Caco-2 (cell line): ENCODE data around the gene ZNF511. TPM values are rescaled to one million over a fixed set of nuclear protein-coding genes. Genes with fewer than 3 reads are reported as not detected.
A peak's percentile ranks its signal among the peaks of the same experiment; 100 is the strongest.

Experiments used
- BruUV-seq: library from RNA; stranded (reverse); fragments of 400-500 nt; replicated peaks from 2 replicates; lab custom pipeline; 2021; lab: Mats Ljungman, UMichigan
- CTCF ChIA-PET: fragments of 300-600 bp; sonication (Branson Sonifier 250); formaldehyde crosslinking; loops from one replicate; lab custom pipeline; 2022; ENCODE audit warnings: antibody characterized with exemption; lab: Charles Lee
- POLR2A ChIA-PET: fragments of 300-600 bp; sonication (Branson Sonifier 250); formaldehyde crosslinking; loops from one replicate; lab custom pipeline; 2022; ENCODE audit warnings: antibody characterized with exemption; lab: Charles Lee
- DNase-seq, 2 experiments: peaks; one replicate each; pipeline versions ENCODE4 v3.0.0 to v3.0.0-alpha.2; 2020 to 2022
- H3K27me3 ChIP-seq: replicated peaks from 2 replicates; pipeline ENCODE4 v1.6.0; 2011; ENCODE audit warnings: low read length; ENCODE audit not compliant: control insufficient read depth, insufficient read depth
- H3K36me3 ChIP-seq: 2 replicates; pipeline ENCODE4 v1.5.1; 2011; ENCODE audit warnings: low read length; ENCODE audit not compliant: control insufficient read depth, insufficient read depth
- H3K4me1 ChIP-seq: fragments of 250-450 bp; sonication (Bioruptor Pico); 2 replicates; pipeline ENCODE4 v1.5.1; 2020; ENCODE audit warnings: mild to moderate bottlenecking
- H3K4me3 ChIP-seq: 2 replicates; pipeline ENCODE4 v1.5.1; 2011; ENCODE audit warnings: low read depth, mild to moderate bottlenecking, control low read depth, low read length
- H3K9me3 ChIP-seq: fragments of 250-450 bp; sonication (Bioruptor Pico); 2 replicates; pipeline ENCODE4 v1.5.1; 2020; ENCODE audit warnings: mild to moderate bottlenecking, moderate library complexity
- H3K27ac Mint-ChIP-seq: one replicate; pipeline ENCODE4 v1.8.0; 2022; ENCODE audit warnings: mixed read lengths; ENCODE audit not compliant: unreplicated experiment
- H3K27me3 Mint-ChIP-seq: one replicate; pipeline ENCODE4 v1.8.0; 2022; ENCODE audit warnings: mixed read lengths; ENCODE audit not compliant: insufficient read depth, unreplicated experiment
- H3K36me3 Mint-ChIP-seq: one replicate; pipeline ENCODE4 v1.8.0; 2022; ENCODE audit warnings: mild to moderate bottlenecking, mixed read lengths; ENCODE audit not compliant: insufficient read depth, unreplicated experiment
- H3K4me1 Mint-ChIP-seq: one replicate; pipeline ENCODE4 v1.8.0; 2022; ENCODE audit warnings: low read depth, mixed read lengths; ENCODE audit not compliant: unreplicated experiment
- H3K4me3 Mint-ChIP-seq: one replicate; pipeline ENCODE4 v1.8.0; 2022; ENCODE audit warnings: mild to moderate bottlenecking, moderate library complexity, mixed read lengths; ENCODE audit not compliant: unreplicated experiment
- H3K9me3 Mint-ChIP-seq: one replicate; pipeline ENCODE4 v1.8.0; 2022; ENCODE audit warnings: mixed read lengths; ENCODE audit not compliant: unreplicated experiment
- intact Hi-C: fragments of 100-400 bp; cut with micrococcal nuclease; formaldehyde crosslinking; loops from one replicate; pipeline ENCODE4 v1.10.0; 2022; ENCODE audit not compliant: unreplicated experiment
- total RNA-seq: library from RNA; stranded (reverse); gene quantifications from 2 replicates; pipeline ENCODE4 v1.2.3, GENCODE V29; 2022
- TF ChIP-seq, protein P1 (sequence below), 2 experiments: fragments of 200-600 bp in 1 of 2; IDR thresholded peaks; 1 replicate in 1 of 2; 2 replicates in 1 of 2; pipeline versions ENCODE4 v1.5.1 to v1.8.0; 2011 to 2022; ENCODE audit warnings: antibody characterized with exemption in 1 of 2, control low read depth in 1 of 2, inconsistent platforms in 1 of 2, low read depth in 1 of 2, low read length in 1 of 2, mild to moderate bottlenecking in 1 of 2, moderate library complexity in 1 of 2; ENCODE audit not compliant: insufficient read depth in 1 of 2, severe bottlenecking in 1 of 2, unreplicated experiment in 1 of 2

The ZNF511 gene
- total RNA-seq, 1 experiment from 2014 or later, result 98.5 TPM

DNA sequence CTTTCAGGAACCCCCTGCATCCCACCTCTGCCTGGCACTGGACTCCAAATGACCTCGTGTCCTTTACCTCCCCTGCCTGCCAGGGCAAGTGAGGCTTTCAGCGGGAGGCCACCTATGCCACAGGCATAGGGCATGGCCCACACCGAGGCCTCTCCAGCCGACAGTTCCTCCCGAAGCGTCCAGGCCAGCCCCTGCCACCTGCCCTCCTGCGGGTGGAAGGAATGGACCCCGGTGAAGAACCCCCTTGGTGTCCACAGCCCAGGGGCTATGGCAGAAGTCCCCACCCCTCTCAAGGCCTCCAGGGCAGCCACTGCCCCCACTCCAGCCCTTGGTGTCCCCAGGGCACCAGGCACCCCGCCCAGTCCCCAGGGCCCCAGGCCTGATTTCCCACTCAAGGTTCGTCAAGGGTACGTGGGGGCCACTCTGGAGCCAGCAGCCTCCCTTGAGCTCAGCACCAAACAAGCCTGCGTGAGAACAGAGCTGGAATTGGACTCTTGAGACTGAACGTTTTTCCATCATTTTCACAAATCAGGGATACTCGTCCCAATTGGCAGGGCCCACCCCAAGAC, 46.0 kb downstream of the ZNF511 start:
- Histone ChIP-seq H3K4me1 (peaks cover 41% of the 10 kb centered on the region), H3K27me3 (no peaks in the 10 kb centered on the region), H3K9me3 (no peaks in the 10 kb centered on the region), H3K36me3 (0 out of 2 replicates have a peak, but pooled peaks cover 5% of the 10 kb centered on the region), H3K4me3 (no peak overlapping the region)
- BruUV-seq, result no TSS peak
- no peaks in the 10 kb centered on the region for H3K9me3 Mint-ChIP-seq
- H3K4me1 Mint-ChIP-seq, result peaks cover 3% of the 10 kb centered on the region
- no peak for DNase-seq
- H3K27me3 Mint-ChIP-seq, result no peaks in the 10 kb centered on the region
- intact Hi-C loops, result no loop called here
- ChIA-PET POLR2A (interaction anchor here (0.6 kb wide), 1 partner anchor 101 kb away, joined by 4 read pairs; no protein-coding TSS in a partner anchor), CTCF (no interaction called here)
- H3K27ac Mint-ChIP-seq, result no peak overlapping the region
- peaks cover 26% of the 10 kb centered on the region for H3K36me3 Mint-ChIP-seq
- TF ChIP-seq, protein P1, sequence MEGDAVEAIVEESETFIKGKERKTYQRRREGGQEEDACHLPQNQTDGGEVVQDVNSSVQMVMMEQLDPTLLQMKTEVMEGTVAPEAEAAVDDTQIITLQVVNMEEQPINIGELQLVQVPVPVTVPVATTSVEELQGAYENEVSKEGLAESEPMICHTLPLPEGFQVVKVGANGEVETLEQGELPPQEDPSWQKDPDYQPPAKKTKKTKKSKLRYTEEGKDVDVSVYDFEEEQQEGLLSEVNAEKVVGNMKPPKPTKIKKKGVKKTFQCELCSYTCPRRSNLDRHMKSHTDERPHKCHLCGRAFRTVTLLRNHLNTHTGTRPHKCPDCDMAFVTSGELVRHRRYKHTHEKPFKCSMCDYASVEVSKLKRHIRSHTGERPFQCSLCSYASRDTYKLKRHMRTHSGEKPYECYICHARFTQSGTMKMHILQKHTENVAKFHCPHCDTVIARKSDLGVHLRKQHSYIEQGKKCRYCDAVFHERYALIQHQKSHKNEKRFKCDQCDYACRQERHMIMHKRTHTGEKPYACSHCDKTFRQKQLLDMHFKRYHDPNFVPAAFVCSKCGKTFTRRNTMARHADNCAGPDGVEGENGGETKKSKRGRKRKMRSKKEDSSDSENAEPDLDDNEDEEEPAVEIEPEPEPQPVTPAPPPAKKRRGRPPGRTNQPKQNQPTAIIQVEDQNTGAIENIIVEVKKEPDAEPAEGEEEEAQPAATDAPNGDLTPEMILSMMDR (IDR thresholded peaks at IDR 0.05; ENCODE audit: insufficient read depth in 1 of 2, low read depth in 1 of 2, low read length in 1 of 2, severe bottlenecking in 1 of 2, unreplicated experiment in 1 of 2), result no peak
- H3K4me3 Mint-ChIP-seq, result no peak overlapping the region

- Histone ChIP-seq H3K36me3 (0 out of 2 replicates have a peak, but pooled peaks cover 5% of the 10 kb centered on the region), H3K4me1 (peaks cover 41% of the 10 kb centered on the region), H3K4me3 (no peak overlapping the region), H3K27me3 (no peaks in the 10 kb centered on the region), H3K9me3 (no peaks in the 10 kb centered on the region)
- Mint-ChIP-seq H3K4me1 (peaks cover 8% of the 10 kb centered on the region), H3K9me3 (no peaks in the 10 kb centered on the region), H3K4me3 (no peak overlapping the region), H3K27ac (peak overlapping the region; percentile 35), H3K36me3 (peaks cover 26% of the 10 kb centered on the region), H3K27me3 (no peaks in the 10 kb centered on the region)
- no peak for DNase-seq
- intact Hi-C loops, result no loop called here
- ChIA-PET POLR2A (interaction anchor here (0.5 to 0.6 kb wide), 3 partner anchors 8 to 101 kb away, joined by 4 to 6 read pairs (median 5); partner anchors contain the start of gene PRAP1), CTCF (interaction anchor here (0.5 kb wide), 1 partner anchor 54 kb away, joined by 11 read pairs; no protein-coding TSS in a partner anchor)
- TF ChIP-seq, protein P1 (IDR thresholded peaks at IDR 0.05; ENCODE audit: insufficient read depth in 1 of 2, low read depth in 1 of 2, low read length in 1 of 2, severe bottlenecking in 1 of 2, unreplicated experiment in 1 of 2), result no peak
- BruUV-seq, result no TSS peak
Observed at GRCh38 chr10:133355266-133355665, 46.6 kb downstream of the ZNF511 start.

DNA sequence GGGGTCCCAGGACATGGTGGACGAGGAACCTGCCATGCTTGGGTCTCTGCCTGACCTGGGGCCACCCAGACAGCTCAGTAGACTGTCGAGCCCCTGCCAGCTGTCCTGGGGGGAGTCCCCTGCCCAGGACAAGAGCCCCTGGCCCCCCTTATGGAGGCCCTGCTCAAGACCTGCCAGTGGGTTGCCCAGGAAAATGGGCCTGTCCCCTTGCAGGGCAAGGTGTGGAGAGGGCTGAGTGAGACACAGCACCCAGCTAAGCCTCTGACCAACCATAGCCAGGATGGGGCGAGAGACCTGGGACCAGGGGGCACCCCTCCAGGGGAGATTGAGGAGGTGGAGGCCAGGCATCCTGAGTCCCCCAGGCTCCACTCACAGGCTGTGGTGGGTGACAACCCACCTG, 47.3 kb downstream of the ZNF511 start:
- no peaks in the 10 kb centered on the region for H3K9me3 ChIP-seq
- no peaks in the 10 kb centered on the region for H3K27me3 ChIP-seq
- no peak for DNase-seq
- H3K9me3 Mint-ChIP-seq, result no peaks in the 10 kb centered on the region
- peak overlapping the region; percentile 35 for H3K27ac Mint-ChIP-seq
- 0 out of 2 replicates have a peak, but pooled peaks cover 5% of the 10 kb centered on the region for H3K36me3 ChIP-seq
- TF ChIP-seq, protein P1 (IDR thresholded peaks at IDR 0.05; ENCODE audit: insufficient read depth in 1 of 2, low read depth in 1 of 2, low read length in 1 of 2, severe bottlenecking in 1 of 2, unreplicated experiment in 1 of 2), result no peak
- H3K27me3 Mint-ChIP-seq, result no peaks in the 10 kb centered on the region
- H3K4me3 ChIP-seq, result peak overlapping the region; percentile 62; the same call in 1 of the 2 replicates
- intact Hi-C loops, result loop anchor here (2.0 kb wide), 1 partner anchor 17 kb away; the partner anchor contains the start of gene ECHS1
- BruUV-seq, result no TSS peak
- H3K36me3 Mint-ChIP-seq, result peaks cover 26% of the 10 kb centered on the region
- peaks cover 41% of the 10 kb centered on the region for H3K4me1 ChIP-seq
- peaks cover 14% of the 10 kb centered on the region for H3K4me1 Mint-ChIP-seq
- peak overlapping the region; percentile 81 for H3K4me3 Mint-ChIP-seq
- ChIA-PET CTCF (interaction anchor here (0.5 kb wide), 1 partner anchor 55 kb away, joined by 11 read pairs; no protein-coding TSS in a partner anchor), POLR2A (interaction anchor here (0.6 kb wide), 1 partner anchor 32 kb away, joined by 5 read pairs; no protein-coding TSS in a partner anchor)
